PC-3 (cell line): ENCODE measurements around the gene GGT5. TPM values are rescaled to one million over a fixed set of nuclear protein-coding genes. Genes with fewer than 3 reads are reported as not detected.

ENCODE experiments used
- ATAC-seq: fragments of 200-7000 bp; cut with Tn5 transposase; 2 replicates; pipeline ENCODE4 v1.9.1; 2020; ENCODE audit warnings: mild to moderate bottlenecking, moderate library complexity
- BruUV-seq: library from RNA; stranded (reverse); fragments of 400-500 nt; replicated peaks from 2 replicates; lab custom pipeline; 2021; lab: Mats Ljungman, UMichigan
- CTCF ChIA-PET: fragments of 300-600 bp; sonication (Branson Sonifier 250); formaldehyde crosslinking; loops from one replicate; lab custom pipeline; 2022; ENCODE audit warnings: antibody characterized with exemption; lab: Charles Lee
- POLR2A ChIA-PET: fragments of 300-600 bp; sonication (Branson Sonifier 250); formaldehyde crosslinking; loops from one replicate; lab custom pipeline; 2022; ENCODE audit warnings: antibody characterized with exemption; ENCODE audit not compliant: unreplicated experiment; lab: Charles Lee
- DNase-seq: peaks from one replicate; pipeline ENCODE4 v3.0.0-alpha.2; 2015
- H2AFZ ChIP-seq: fragments of 300-600 bp; sonication (generic); 2 replicates; pipeline ENCODE4 v1.6.0; 2016; ENCODE audit warnings: antibody characterized with exemption, low read length
- H3F3A ChIP-seq: fragments of 300-600 bp; sonication (generic); one replicate; pipeline ENCODE4 v1.6.0; 2017; ENCODE audit warnings: antibody characterized with exemption, low read length, control low read depth, mild to moderate bottlenecking; ENCODE audit not compliant: unreplicated experiment
- H3K27ac ChIP-seq: fragments of 300-600 bp; sonication (generic); 2 replicates; pipeline ENCODE4 v1.5.1; 2016; ENCODE audit warnings: mild to moderate bottlenecking, low read length
- H3K27me3 ChIP-seq: fragments of 300-600 bp; sonication (generic); 2 replicates; pipeline ENCODE4 v1.6.1; 2016; ENCODE audit warnings: low read length, mixed read lengths
- H3K36me3 ChIP-seq: fragments of 300-600 bp; sonication (generic); 2 replicates; pipeline ENCODE4 v1.6.1; 2016; ENCODE audit warnings: low read depth, mixed run types, low read length, mixed read lengths
- H3K4me1 ChIP-seq: fragments of 300-600 bp; sonication (generic); 2 replicates; pipeline ENCODE4 v1.5.1; 2016; ENCODE audit warnings: low read length; ENCODE audit not compliant: insufficient read depth
- H3K4me2 ChIP-seq: fragments of 300-600 bp; sonication (generic); 2 replicates; pipeline ENCODE4 v1.6.0; 2016; ENCODE audit warnings: low read length
- H3K4me3 ChIP-seq: fragments of 300-600 bp; sonication (generic); 2 replicates; pipeline ENCODE4 v1.5.1; 2016; ENCODE audit warnings: mild to moderate bottlenecking, low read length, mixed read lengths
- H3K79me2 ChIP-seq: fragments of 300-600 bp; sonication (generic); 2 replicates; pipeline ENCODE4 v1.6.1; 2017; ENCODE audit warnings: low read length, mixed read lengths
- H3K9ac ChIP-seq: fragments of 300-600 bp; sonication (generic); 2 replicates; pipeline ENCODE4 v1.6.0; 2016; ENCODE audit warnings: mild to moderate bottlenecking, low read length
- H3K9me2 ChIP-seq: fragments of 300-600 bp; sonication (generic); replicated peaks from 2 replicates; pipeline ENCODE4 v1.6.1; 2016; ENCODE audit warnings: mixed run types, low read length, mixed read lengths
- H3K9me3 ChIP-seq: fragments of 300-600 bp; sonication (generic); 2 replicates; pipeline ENCODE4 v1.6.1; 2016; ENCODE audit warnings: low read length, mixed read lengths
- H4K20me1 ChIP-seq: fragments of 300-600 bp; sonication (generic); 2 replicates; pipeline ENCODE4 v1.6.1; 2016; ENCODE audit warnings: low read length, mixed read lengths
- CTCF ChIP-seq: fragments of 300-600 bp; sonication (generic); conservative IDR thresholded peaks from 2 replicates; pipeline ENCODE4 v1.5.1; 2017; ENCODE audit warnings: antibody characterized with exemption, low read depth, mild to moderate bottlenecking, low read length
- EZH2 ChIP-seq: fragments of 300-600 bp; sonication (generic); IDR thresholded peaks from one replicate; pipeline ENCODE4 v1.6.1; 2017; ENCODE audit warnings: antibody characterized with exemption, mild to moderate bottlenecking, low read length; ENCODE audit not compliant: unreplicated experiment
- EZH2phosphoT487 ChIP-seq: fragments of 300-600 bp; sonication (generic); IDR thresholded peaks from 2 replicates; pipeline ENCODE4 v1.6.1; 2018; ENCODE audit warnings: mild to moderate bottlenecking, antibody characterized with exemption, low read length, borderline replicate concordance
- intact Hi-C: fragments of 100-400 bp; cut with micrococcal nuclease; formaldehyde crosslinking; loops from 2 replicates; pipeline ENCODE4 v1.9.0; 2023
- total RNA-seq: library from RNA; depleted of rRNA; stranded (reverse); fragments of >200 nt; gene quantifications from 2 replicates; pipeline ENCODE4 v1.2.3, GENCODE V29; 2014

The GGT5 gene
- total RNA-seq, 1 experiment from 2014 or later = 0.04 TPM

- no peaks in the 10 kb centered on the region for H4K20me1 ChIP-seq
- H3K9me3 ChIP-seq = no peaks in the 10 kb centered on the region
- peak; percentile 27; the same call in 1 of the 2 replicates for ATAC-seq
- H3K79me2 ChIP-seq = no peaks in the 10 kb centered on the region
- H3K27ac ChIP-seq = peak overlapping the region; percentile 35
- intact Hi-C loops = no loop called here
- no peaks in the 10 kb centered on the region for H3F3A ChIP-seq
- POLR2A ChIA-PET = no interaction called here
- H3K36me3 ChIP-seq = no peaks in the 10 kb centered on the region
- H3K9me2 ChIP-seq = no peaks in the 10 kb centered on the region
- H3K4me3 ChIP-seq = no peak overlapping the region
- H3K4me1 ChIP-seq = peaks cover 56% of the 10 kb centered on the region
- peak overlapping the region; percentile 37; the same call in 1 of the 2 replicates for H3K4me2 ChIP-seq
- DNase-seq = peak; percentile 65
- TF ChIP-seq EZH2 = no peak
- no peak for TF ChIP-seq CTCF
- no peak for TF ChIP-seq EZH2phosphoT487
- CTCF ChIA-PET = no interaction called here
- 0 out of 2 replicates have a peak overlapping the region, but pooled peaks have one; percentile 45 for H2AFZ ChIP-seq
- no peak overlapping the region for H3K9ac ChIP-seq
- BruUV-seq = no TSS peak
- no peaks in the 10 kb centered on the region for H3K27me3 ChIP-seq
These were observed 42.9 kb downstream of the GGT5 start for GRCh38 chr22:24201681-24202614.

GRCh38 chr22:24200619-24201212 is 44.2 kb downstream of the GGT5 start:
- no peaks in the 10 kb centered on the region for H3F3A ChIP-seq
- H2AFZ ChIP-seq = peak overlapping the region; percentile 62
- ChIA-PET CTCF (interaction anchor here (0.5 kb wide), 1 partner anchor 11 kb away, joined by 4 read pairs; no protein-coding TSS in a partner anchor), POLR2A (no interaction called here)
- H3K27ac ChIP-seq = peak overlapping the region; percentile 46
- TF ChIP-seq EZH2 (no peak), EZH2phosphoT487 (no peak), CTCF (no peak)
- peaks cover 56% of the 10 kb centered on the region for H3K4me1 ChIP-seq
- intact Hi-C loops = no loop called here
- no peaks in the 10 kb centered on the region for H4K20me1 ChIP-seq
- no TSS peak for BruUV-seq
- no peaks in the 10 kb centered on the region for H3K9me2 ChIP-seq
- no peaks in the 10 kb centered on the region for H3K79me2 ChIP-seq
- no peaks in the 10 kb centered on the region for H3K9me3 ChIP-seq
- H3K4me2 ChIP-seq = peak overlapping the region; percentile 31; the same call in 1 of the 2 replicates
- no peak overlapping the region for H3K9ac ChIP-seq
- H3K4me3 ChIP-seq = no peak overlapping the region
- H3K27me3 ChIP-seq = no peaks in the 10 kb centered on the region
- ATAC-seq (no peak), DNase-seq (peak; percentile 65)
- H3K36me3 ChIP-seq = no peaks in the 10 kb centered on the region
